ENCODE measurements around the gene KSR2. TPM values are rescaled to one million over a fixed set of nuclear protein-coding genes. Genes with fewer than 3 reads are reported as not detected.

KSR2 gene
- total and polyA plus RNA-seq, 2 of the 4 experiments (the other 2 are of a cell fraction), result not detected

- Histone ChIP-seq H3K4me2 (ENCODE audit: low read depth, low read length) (no peak overlapping the region), H4K5ac (ENCODE audit: low read depth, low read length) (no peak overlapping the region), H3K9ac (ENCODE audit: low read depth, low read length) (no peak overlapping the region), H2BK15ac (ENCODE audit: low read depth, low read length) (no peak overlapping the region), H3K18ac (ENCODE audit: low read depth, low read length) (no peak overlapping the region), H4K8ac (ENCODE audit: low read depth in 2 of 2, low read length in 2 of 2) (no peak overlapping the region), H2BK20ac (ENCODE audit: low read depth, low read length) (no peak overlapping the region), H2AK9ac (replicated peaks; ENCODE audit: low read depth, low read length, poor library complexity) (no peak overlapping the region), H3K79me1 (ENCODE audit: low read depth in 1 of 2, low read length in 2 of 2) (no peaks in the 10 kb centered on the region), H3K4ac (ENCODE audit: low read depth, low read length) (no peak overlapping the region), H3K27ac (ENCODE audit: insufficient read depth, low read length) (no peak overlapping the region), H3K9me1 (ENCODE audit: insufficient read depth, low read length) (no peaks in the 10 kb centered on the region), H4K20me1 (ENCODE audit: insufficient read depth, low read length) (no peaks in the 10 kb centered on the region), H2AK5ac (ENCODE audit: low read depth, low read length) (no peak overlapping the region), H2BK120ac (ENCODE audit: low read depth, low read length) (no peak overlapping the region), H3K23ac (ENCODE audit: low read depth, low read length) (no peak overlapping the region), H3K27me3 (ENCODE audit: control insufficient read depth, insufficient read depth, low read length) (no peaks in the 10 kb centered on the region), H3K4me1 (ENCODE audit: control insufficient read depth, insufficient read depth, low read length) (no peaks in the 10 kb centered on the region), H3K9me3 (ENCODE audit: control insufficient read depth, insufficient read depth, low read length) (peaks cover 16% of the 10 kb centered on the region), H3K14ac (replicated peaks; ENCODE audit: low read depth, low read length) (no peak overlapping the region), H3K4me3 (ENCODE audit: insufficient read depth, low read depth, low read length) (no peak overlapping the region), H2AFZ (replicated peaks; ENCODE audit: low read length, poor library complexity) (no peak overlapping the region), H3K36me3 (ENCODE audit: control insufficient read depth, insufficient read depth, low read length) (no peaks in the 10 kb centered on the region), H4K91ac (ENCODE audit: insufficient read depth, low read depth, low read length) (no peak overlapping the region), H3K56ac (ENCODE audit: extremely low read depth, insufficient read depth, low read length) (no peak overlapping the region), H2BK5ac (ENCODE audit: low read depth, low read length, poor library complexity, severe bottlenecking) (no peak overlapping the region)
- no peak for TF ChIP-seq FOS (IDR thresholded peaks at IDR 0.05; ENCODE audit: low read depth, low read length)
- no peak for TF ChIP-seq ELK1 (IDR thresholded peaks at IDR 0.05; ENCODE audit: borderline replicate concordance, low read depth, low read length)
- TF ChIP-seq CHD1 (IDR thresholded peaks at IDR 0.05; ENCODE audit: low read depth, low read length), result no peak
- no peak for TF ChIP-seq USF2 (IDR thresholded peaks at IDR 0.05; ENCODE audit: low read depth, low read length)
- TF ChIP-seq MAZ (IDR thresholded peaks at IDR 0.05; ENCODE audit: borderline replicate concordance, low read depth, low read length), result no peak
- no peak for TF ChIP-seq RAD21 (IDR thresholded peaks at IDR 0.05; ENCODE audit: low read length)
- TF ChIP-seq SMC3 (IDR thresholded peaks at IDR 0.05; ENCODE audit: low read depth, low read length), result no peak
- TF ChIP-seq BHLHE40 (IDR thresholded peaks at IDR 0.05; ENCODE audit: low read depth, low read length), result no peak
- TF ChIP-seq RCOR1 (IDR thresholded peaks at IDR 0.05; ENCODE audit: insufficient replicate concordance, low read length), result no peak
- TF ChIP-seq RFX5 (IDR thresholded peaks at IDR 0.05; ENCODE audit: low read depth, low read length), result no peak
- TF ChIP-seq MAFK (IDR thresholded peaks at IDR 0.05; ENCODE audit: low read depth, low read length), result no peak
- no peak for TF ChIP-seq CTCF (conservative IDR thresholded peaks at IDR 0.05; ENCODE audit: low read depth, low read length)
- no peak for TF ChIP-seq NFE2L2 (IDR thresholded peaks at IDR 0.05; ENCODE audit: low read depth, low read length)
- no peak for TF ChIP-seq MXI1 (IDR thresholded peaks at IDR 0.05; ENCODE audit: borderline replicate concordance, low read depth, low read length)
- TF ChIP-seq CEBPB (IDR thresholded peaks at IDR 0.05; ENCODE audit: low read depth, low read length), result no peak
- no peak for TF ChIP-seq POLR2A (IDR thresholded peaks at IDR 0.05; ENCODE audit: low read depth, low read length)
- CTCF ChIA-PET, result no interaction called here
- no TSS peak for BruUV-seq (replicated peaks)
- WGBS, 2 experiments (ENCODE audit: extremely low coverage in 2 of 2, insufficient read length in 1 of 2), result 17% methylated on average over 1 of the region's 4 CpGs; no CpG with 5 or more reads in 1 of the 2 experiments
- intact Hi-C loops (cut with micrococcal nuclease) (no loop called here), in situ Hi-C loops (cut with MboI; ENCODE audit: low sequenced_read_pairs) (no loop called here), dilution Hi-C loops (cut with HindIII; ENCODE audit: low sequenced_read_pairs, unreplicated experiment) (no loop called here)
- ATAC-seq (ENCODE audit: low read depth) (no peak), DNase-seq (no peak)
- POLR2A ChIA-PET (ENCODE audit: unreplicated experiment), result no interaction called here
Measured at GRCh38 chr12:117742721-117743120, 226.1 kb downstream of the KSR2 start.

All from IMR-90 (cell line).